BE2C (cell line): ENCODE data around the gene GSTO1.

Source experiments
- DNase-seq: peaks from one replicate; pipeline ENCODE4 v3.0.0-alpha.2; 2020
- H3K27me3 ChIP-seq: fragments of 250-450 bp; sonication (Bioruptor Pico); 2 replicates; pipeline ENCODE4 v1.5.1; 2020; ENCODE audit warnings: mild to moderate bottlenecking
- H3K36me3 ChIP-seq: fragments of 250-450 bp; sonication (Bioruptor Pico); 2 replicates; pipeline ENCODE4 v1.5.1; 2020; ENCODE audit warnings: mild to moderate bottlenecking
- H3K4me1 ChIP-seq: fragments of 250-450 bp; sonication (Bioruptor Pico); 2 replicates; pipeline ENCODE4 v1.5.1; 2020
- H3K4me3 ChIP-seq: 2 replicates; pipeline ENCODE4 v1.5.1; 2011; ENCODE audit warnings: low read depth, low read length
- H3K9me3 ChIP-seq: fragments of 250-450 bp; sonication (Bioruptor Pico); 2 replicates; pipeline ENCODE4 v1.5.1; 2020
- TF ChIP-seq, protein P1 (sequence below): IDR thresholded peaks from 2 replicates; pipeline ENCODE4 v1.5.1; 2012; ENCODE audit warnings: mild to moderate bottlenecking, low read depth, low read length

GSTO1 gene

DNA sequence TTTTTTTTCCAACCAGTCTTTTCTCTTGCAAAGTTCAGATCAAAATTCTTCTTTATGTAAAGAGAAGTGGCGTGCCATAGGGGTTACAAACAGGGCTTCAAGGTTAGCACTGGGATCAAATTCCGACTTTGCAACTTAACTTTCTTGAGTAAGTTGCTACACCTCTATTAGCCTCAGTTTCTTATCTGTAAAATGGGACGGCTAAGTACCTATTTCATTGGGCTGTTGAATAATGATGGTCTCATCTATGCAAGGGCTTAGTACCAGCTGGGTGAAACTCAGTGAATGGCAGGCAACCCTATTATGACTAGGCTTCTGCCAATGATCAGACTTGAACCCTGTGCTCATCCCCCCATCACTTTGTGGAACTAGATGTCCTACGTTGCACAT is 49.7 kb downstream of the GSTO1 start:
- Histone ChIP-seq H3K9me3 (no peaks in the 10 kb centered on the region), H3K36me3 (no peaks in the 10 kb centered on the region), H3K4me1 (peaks cover 15% of the 10 kb centered on the region), H3K4me3 (no peak overlapping the region), H3K27me3 (no peaks in the 10 kb centered on the region)
- TF ChIP-seq, protein P1, sequence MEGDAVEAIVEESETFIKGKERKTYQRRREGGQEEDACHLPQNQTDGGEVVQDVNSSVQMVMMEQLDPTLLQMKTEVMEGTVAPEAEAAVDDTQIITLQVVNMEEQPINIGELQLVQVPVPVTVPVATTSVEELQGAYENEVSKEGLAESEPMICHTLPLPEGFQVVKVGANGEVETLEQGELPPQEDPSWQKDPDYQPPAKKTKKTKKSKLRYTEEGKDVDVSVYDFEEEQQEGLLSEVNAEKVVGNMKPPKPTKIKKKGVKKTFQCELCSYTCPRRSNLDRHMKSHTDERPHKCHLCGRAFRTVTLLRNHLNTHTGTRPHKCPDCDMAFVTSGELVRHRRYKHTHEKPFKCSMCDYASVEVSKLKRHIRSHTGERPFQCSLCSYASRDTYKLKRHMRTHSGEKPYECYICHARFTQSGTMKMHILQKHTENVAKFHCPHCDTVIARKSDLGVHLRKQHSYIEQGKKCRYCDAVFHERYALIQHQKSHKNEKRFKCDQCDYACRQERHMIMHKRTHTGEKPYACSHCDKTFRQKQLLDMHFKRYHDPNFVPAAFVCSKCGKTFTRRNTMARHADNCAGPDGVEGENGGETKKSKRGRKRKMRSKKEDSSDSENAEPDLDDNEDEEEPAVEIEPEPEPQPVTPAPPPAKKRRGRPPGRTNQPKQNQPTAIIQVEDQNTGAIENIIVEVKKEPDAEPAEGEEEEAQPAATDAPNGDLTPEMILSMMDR, result no peak
- DNase-seq, result no peak

DNA sequence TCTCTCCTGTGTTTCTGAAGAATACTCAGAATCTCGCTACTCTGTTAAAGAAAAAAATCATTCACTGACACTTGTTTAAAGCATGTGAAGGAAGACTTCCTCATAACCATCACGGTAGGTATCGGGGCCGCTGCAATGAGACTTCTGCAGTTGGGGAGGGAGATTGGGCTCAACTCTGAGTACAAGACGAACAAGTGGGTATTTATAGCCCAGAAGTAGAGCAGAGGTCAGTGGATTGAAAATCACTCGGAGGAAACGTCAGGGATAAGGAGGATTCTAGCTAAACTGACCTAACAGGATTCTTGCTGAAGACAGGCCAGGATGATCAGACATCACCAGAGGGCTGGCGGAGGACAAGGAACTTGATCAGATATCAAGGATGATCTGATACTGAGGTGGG is 50.2 kb downstream of the GSTO1 start:
- Histone ChIP-seq H3K4me3 (no peak overlapping the region), H3K36me3 (no peaks in the 10 kb centered on the region), H3K27me3 (no peaks in the 10 kb centered on the region), H3K9me3 (no peaks in the 10 kb centered on the region), H3K4me1 (peaks cover 10% of the 10 kb centered on the region)
- TF ChIP-seq, protein P1, result no peak
- no peak for DNase-seq

DNA sequence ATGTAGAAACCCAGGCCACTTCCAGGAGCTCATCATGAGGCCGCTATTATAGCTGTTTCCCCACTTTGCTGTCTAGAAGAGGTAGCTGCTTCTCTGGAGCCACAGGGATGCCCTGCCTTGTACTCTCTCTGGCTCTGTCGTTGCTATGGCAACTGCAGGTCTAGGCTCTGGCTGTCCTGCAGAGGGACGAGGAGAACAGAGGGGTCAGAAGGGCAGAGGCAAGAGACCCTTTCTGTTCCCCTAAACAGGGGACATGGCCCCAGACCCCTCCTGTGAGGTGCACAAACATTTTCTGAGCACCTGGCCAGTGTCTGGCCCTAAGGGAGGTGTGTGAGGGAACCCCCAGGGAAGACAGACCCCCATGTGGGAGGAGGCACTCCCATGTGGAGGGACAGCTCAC is 52.2 kb downstream of the GSTO1 start:
- Histone ChIP-seq H3K9me3 (no peaks in the 10 kb centered on the region), H3K4me1 (no peaks in the 10 kb centered on the region), H3K4me3 (no peak overlapping the region), H3K27me3 (no peaks in the 10 kb centered on the region), H3K36me3 (no peaks in the 10 kb centered on the region)
- no peak for DNase-seq
- TF ChIP-seq, protein P1, result no peak

DNA sequence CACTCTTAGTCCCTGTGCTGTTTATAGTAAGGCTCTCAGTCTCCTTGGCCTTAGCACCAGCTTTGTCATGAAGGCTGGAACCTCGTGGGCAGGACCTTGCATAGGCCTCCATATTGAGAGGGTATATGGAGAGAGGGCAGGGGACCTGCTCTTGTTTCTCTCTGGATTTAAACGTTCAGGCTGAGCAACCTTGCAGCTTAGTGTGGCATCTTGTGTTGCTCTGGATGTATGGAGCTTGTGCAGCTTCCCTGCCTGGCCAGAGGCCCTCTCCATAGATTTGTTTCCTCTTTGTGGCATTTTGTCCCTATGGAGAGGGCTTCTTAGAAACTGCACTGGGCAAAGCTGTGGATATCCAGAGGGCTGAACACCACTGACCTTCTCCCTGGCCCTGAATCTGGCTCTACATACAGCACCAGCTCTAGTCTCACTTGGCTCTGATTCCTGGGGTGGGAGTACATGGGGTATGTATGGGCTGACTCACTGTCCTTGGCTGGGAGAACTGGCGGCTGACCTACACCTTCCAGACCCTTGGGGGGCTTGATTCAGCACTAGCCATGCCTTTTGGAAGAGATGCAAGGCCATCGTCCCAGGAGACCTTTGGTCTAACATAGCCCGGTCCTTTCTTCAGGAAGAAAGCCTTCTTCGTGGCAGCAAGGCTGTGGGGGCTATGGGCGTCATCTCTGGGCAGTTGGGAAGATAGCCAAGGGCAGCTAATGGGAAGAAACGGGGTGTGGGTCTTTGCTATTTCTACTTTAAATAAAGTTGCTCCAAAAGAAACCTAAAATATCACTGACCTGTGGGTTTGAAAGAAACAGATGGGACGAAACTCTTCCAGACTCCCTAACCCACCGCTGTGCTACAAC is 53.1 kb downstream of the GSTO1 start:
- no peaks in the 10 kb centered on the region for H3K36me3 ChIP-seq
- no peaks in the 10 kb centered on the region for H3K4me1 ChIP-seq
- TF ChIP-seq, protein P1, result no peak
- no peak for DNase-seq
- no peaks in the 10 kb centered on the region for H3K9me3 ChIP-seq
- H3K4me3 ChIP-seq, result no peak overlapping the region
- H3K27me3 ChIP-seq, result no peaks in the 10 kb centered on the region

DNA sequence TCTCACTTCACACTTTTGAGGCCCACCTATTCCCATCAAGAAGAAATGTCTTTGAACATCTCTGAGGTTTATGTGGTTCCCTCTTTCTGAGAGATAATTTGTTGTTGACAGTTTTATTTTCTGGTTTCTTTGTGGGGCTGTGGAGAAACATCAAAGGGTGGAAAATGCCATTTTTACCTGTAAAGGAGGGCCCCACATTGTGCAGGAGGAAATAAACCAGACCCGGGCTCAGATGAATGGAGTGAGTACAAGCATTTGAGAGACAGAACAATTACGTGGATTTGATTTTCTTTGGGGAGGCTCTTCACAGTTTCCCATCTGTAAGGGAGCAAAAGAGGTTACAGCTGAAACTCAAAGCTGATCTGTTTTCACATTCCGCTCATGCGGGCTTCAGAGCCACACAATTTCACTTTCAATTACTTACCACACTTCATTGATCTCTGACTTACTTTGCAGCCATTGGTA is 53.8 kb downstream of the GSTO1 start:
- Histone ChIP-seq H3K27me3 (no peaks in the 10 kb centered on the region), H3K4me3 (no peak overlapping the region), H3K36me3 (no peaks in the 10 kb centered on the region), H3K9me3 (no peaks in the 10 kb centered on the region), H3K4me1 (no peaks in the 10 kb centered on the region)
- TF ChIP-seq, protein P1, result no peak
- no peak for DNase-seq
